ENCODE results near the gene TBX4.

The TBX4 gene

DNA sequence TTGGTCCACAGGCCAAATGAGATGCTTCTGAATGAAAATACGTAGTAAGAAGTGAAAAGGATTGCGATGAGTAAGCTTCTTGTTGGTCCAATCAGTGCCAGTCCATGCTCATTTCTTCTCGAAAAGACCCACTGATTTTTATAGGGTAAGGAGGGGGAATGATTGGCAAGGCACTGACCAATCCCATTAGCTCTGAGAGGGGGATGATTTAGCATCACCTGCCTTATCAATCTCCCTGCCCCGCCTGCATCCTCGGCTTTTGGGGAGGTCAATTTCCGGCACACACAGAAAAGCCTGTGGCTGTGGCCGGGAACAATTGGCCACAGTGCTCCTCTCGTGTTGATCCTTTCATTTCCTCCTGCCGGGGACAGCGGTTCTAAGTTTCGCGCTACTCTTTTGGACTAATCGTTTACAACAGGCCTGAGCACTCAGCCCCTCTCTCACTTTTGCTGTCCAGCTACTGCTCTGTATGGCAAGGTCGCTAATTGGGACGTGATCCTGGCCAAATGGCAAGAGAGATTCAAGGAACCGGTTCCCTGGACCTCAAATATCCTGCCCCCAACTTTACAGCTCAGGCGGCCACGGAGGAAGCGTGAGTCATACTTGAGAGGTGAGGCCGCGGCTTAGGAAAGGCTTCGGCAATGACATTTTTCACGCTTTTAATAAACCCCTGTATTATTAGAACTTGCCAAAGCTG, 43.1 kb downstream of the TBX4 start:
- no peak overlapping the region for H3K4me3 Mint-ChIP-seq
- no peak overlapping the region for H3K27ac Mint-ChIP-seq
- peaks cover 37% of the 10 kb centered on the region for H3K27me3 Mint-ChIP-seq (ENCODE audit: low read depth)
- H3K4me1 Mint-ChIP-seq: peaks cover 6% of the 10 kb centered on the region
- no peaks in the 10 kb centered on the region for H3K36me3 Mint-ChIP-seq (ENCODE audit: low read depth)
- no peak for TF ChIP-seq CTCF (IDR thresholded peaks at IDR 0.05; ENCODE audit: unreplicated experiment in 3 of 3)
- H3K9me3 Mint-ChIP-seq: no peaks in the 10 kb centered on the region

GRCh38 chr17:61496174-61496956, 44.1 kb downstream of the TBX4 start:
- Mint-ChIP-seq H3K36me3 (ENCODE audit: low read depth) (no peaks in the 10 kb centered on the region), H3K9me3 (no peaks in the 10 kb centered on the region), H3K4me3 (no peak overlapping the region), H3K27ac (no peak overlapping the region), H3K27me3 (ENCODE audit: low read depth) (peaks cover 30% of the 10 kb centered on the region), H3K4me1 (peaks cover 4% of the 10 kb centered on the region)
- TF ChIP-seq CTCF (IDR thresholded peaks at IDR 0.05; ENCODE audit: unreplicated experiment in 3 of 3): no peak

- Mint-ChIP-seq H3K36me3 (ENCODE audit: low read depth) (no peaks in the 10 kb centered on the region), H3K4me1 (peaks cover under 1% of the 10 kb centered on the region), H3K27me3 (ENCODE audit: low read depth) (peaks cover 29% of the 10 kb centered on the region), H3K27ac (no peak overlapping the region), H3K9me3 (no peaks in the 10 kb centered on the region), H3K4me3 (no peak overlapping the region)
- TF ChIP-seq CTCF (IDR thresholded peaks at IDR 0.05; ENCODE audit: unreplicated experiment in 3 of 3): no peak
Measured at GRCh38 chr17:61496957-61497653, 44.9 kb downstream of the TBX4 start.

- Mint-ChIP-seq H3K4me1 (no peaks in the 10 kb centered on the region), H3K4me3 (no peak overlapping the region), H3K27me3 (ENCODE audit: low read depth) (peaks cover 21% of the 10 kb centered on the region), H3K27ac (no peak overlapping the region), H3K36me3 (ENCODE audit: low read depth) (no peaks in the 10 kb centered on the region), H3K9me3 (no peaks in the 10 kb centered on the region)
- no peak for TF ChIP-seq CTCF (IDR thresholded peaks at IDR 0.05; ENCODE audit: unreplicated experiment in 3 of 3)
Measured at GRCh38 chr17:61498042-61498994, 46.1 kb downstream of the TBX4 start.

GRCh38 chr17:61499632-61500031, 47.4 kb downstream of the TBX4 start:
- TF ChIP-seq CTCF (IDR thresholded peaks at IDR 0.05; ENCODE audit: unreplicated experiment in 3 of 3): no peak
- H3K27me3 Mint-ChIP-seq (ENCODE audit: low read depth): peaks cover 12% of the 10 kb centered on the region
- H3K4me1 Mint-ChIP-seq: peaks cover 3% of the 10 kb centered on the region
- H3K4me3 Mint-ChIP-seq: no peak overlapping the region
- H3K27ac Mint-ChIP-seq: no peak overlapping the region
- peaks cover 2% of the 10 kb centered on the region for H3K9me3 Mint-ChIP-seq
- no peaks in the 10 kb centered on the region for H3K36me3 Mint-ChIP-seq (ENCODE audit: low read depth)

Data from nephron (organoid).